Hepatocyte (in vitro differentiated cells): ENCODE results near the gene MFGE8.

Experiments
- EZH2 ChIP-seq: fragments of 200-600 bp; sonication (generic); IDR thresholded peaks from 2 replicates; pipeline ENCODE4 v1.6.1; 2016; ENCODE audit warnings: antibody characterized with exemption, mild to moderate bottlenecking, borderline replicate concordance
- EZH2phosphoT487 ChIP-seq: fragments of 200-600 bp; sonication (generic); IDR thresholded peaks from one replicate; pipeline ENCODE4 v1.6.1; 2018; ENCODE audit warnings: antibody characterized with exemption, mild to moderate bottlenecking, low read depth, moderate library complexity; ENCODE audit not compliant: unreplicated experiment, severe bottlenecking
- TF ChIP-seq, protein P1 (sequence below): fragments of 200-600 bp; sonication (generic); IDR thresholded peaks from 2 replicates; pipeline ENCODE4 v1.5.1; 2016; ENCODE audit warnings: antibody characterized with exemption, mild to moderate bottlenecking; ENCODE audit not compliant: poor library complexity

DNA sequence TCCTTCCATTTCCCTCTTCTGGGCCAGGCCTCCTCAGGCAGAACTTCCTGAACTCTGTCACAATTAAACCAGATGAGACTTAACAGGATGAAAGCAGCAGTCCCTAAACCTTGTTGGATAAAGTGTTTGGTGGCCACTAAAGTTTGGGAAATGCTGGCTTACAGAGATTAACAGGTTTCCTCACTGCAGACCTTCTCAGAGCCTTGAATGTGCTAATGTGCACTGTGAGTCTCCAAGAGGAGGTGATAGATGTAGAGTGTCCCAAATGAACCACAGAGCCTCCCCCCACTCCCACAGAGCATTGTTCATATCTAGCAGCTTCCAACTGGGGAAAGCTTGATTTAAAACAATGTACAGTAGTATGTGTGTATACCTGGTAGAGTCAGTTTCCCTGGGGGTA lies 60.7 kb downstream of the MFGE8 start:
- TF ChIP-seq, protein P1, sequence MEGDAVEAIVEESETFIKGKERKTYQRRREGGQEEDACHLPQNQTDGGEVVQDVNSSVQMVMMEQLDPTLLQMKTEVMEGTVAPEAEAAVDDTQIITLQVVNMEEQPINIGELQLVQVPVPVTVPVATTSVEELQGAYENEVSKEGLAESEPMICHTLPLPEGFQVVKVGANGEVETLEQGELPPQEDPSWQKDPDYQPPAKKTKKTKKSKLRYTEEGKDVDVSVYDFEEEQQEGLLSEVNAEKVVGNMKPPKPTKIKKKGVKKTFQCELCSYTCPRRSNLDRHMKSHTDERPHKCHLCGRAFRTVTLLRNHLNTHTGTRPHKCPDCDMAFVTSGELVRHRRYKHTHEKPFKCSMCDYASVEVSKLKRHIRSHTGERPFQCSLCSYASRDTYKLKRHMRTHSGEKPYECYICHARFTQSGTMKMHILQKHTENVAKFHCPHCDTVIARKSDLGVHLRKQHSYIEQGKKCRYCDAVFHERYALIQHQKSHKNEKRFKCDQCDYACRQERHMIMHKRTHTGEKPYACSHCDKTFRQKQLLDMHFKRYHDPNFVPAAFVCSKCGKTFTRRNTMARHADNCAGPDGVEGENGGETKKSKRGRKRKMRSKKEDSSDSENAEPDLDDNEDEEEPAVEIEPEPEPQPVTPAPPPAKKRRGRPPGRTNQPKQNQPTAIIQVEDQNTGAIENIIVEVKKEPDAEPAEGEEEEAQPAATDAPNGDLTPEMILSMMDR = no peak
- TF ChIP-seq EZH2phosphoT487 (no peak), EZH2 (no peak)
